ENCODE data around the gene USP46. TPM values are rescaled to one million over a fixed set of nuclear protein-coding genes. Genes with fewer than 3 reads are reported as not detected.

USP46 gene
- total RNA-seq, 3 donors from 2014 or later (not counting 1 experiment from before 2014, with no cell fraction given), result 7.8 to 11.7 (median 10.3) TPM

DNA sequence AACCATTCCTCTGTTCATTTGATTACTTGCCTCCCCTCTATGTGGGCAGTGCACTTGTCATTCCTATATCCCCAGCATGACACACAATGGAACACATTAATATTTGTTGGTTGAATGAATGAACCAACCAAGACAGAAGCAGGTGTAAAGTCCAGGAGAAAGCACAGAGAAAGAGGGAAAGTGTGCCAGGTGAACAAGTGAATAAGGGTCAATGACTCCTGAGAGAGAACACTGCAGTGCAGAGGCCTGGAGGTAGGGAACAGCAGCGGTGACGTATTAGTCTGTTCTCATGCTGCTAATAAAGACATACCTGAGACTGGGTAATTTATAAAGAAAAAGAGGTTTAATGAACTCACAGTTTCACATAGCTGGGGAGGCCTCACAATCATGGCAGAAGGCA is 53.1 kb downstream of the USP46 start:
- no peaks in the 10 kb centered on the region for H3K27me3 Mint-ChIP-seq (ENCODE audit: low read depth in 2 of 2)
- no peaks in the 10 kb centered on the region for H3K27me3 ChIP-seq (ENCODE audit: control insufficient read depth, insufficient read depth, low read length)
- H3K4me1 ChIP-seq (ENCODE audit: control insufficient read depth, insufficient read depth, low read length), result no peaks in the 10 kb centered on the region
- H3K27ac ChIP-seq (ENCODE audit: low read length), result no peak overlapping the region
- H3K4me3 ChIP-seq (ENCODE audit: low read length), result no peak overlapping the region
- peaks cover 7% of the 10 kb centered on the region for H3K36me3 Mint-ChIP-seq
- WGBS (ENCODE audit: insufficient coverage), result 92% methylated on average over 2 of the region's 2 CpGs
- ATAC-seq, result no peak
- no peak overlapping the region for H3K27ac Mint-ChIP-seq
- no peaks in the 10 kb centered on the region for H3K9me3 Mint-ChIP-seq
- DNase-seq, result no peak
- intact Hi-C loops (cut with micrococcal nuclease), result no loop called here
- H3K36me3 ChIP-seq (ENCODE audit: control insufficient read depth, insufficient read depth, low read length), result peaks cover 6% of the 10 kb centered on the region
- no peak overlapping the region for H3K4me3 Mint-ChIP-seq
- no peaks in the 10 kb centered on the region for H3K9me3 ChIP-seq (ENCODE audit: control insufficient read depth, insufficient read depth, low read length)
- H3K4me1 Mint-ChIP-seq, result no peaks in the 10 kb centered on the region
- TF ChIP-seq, protein P1, sequence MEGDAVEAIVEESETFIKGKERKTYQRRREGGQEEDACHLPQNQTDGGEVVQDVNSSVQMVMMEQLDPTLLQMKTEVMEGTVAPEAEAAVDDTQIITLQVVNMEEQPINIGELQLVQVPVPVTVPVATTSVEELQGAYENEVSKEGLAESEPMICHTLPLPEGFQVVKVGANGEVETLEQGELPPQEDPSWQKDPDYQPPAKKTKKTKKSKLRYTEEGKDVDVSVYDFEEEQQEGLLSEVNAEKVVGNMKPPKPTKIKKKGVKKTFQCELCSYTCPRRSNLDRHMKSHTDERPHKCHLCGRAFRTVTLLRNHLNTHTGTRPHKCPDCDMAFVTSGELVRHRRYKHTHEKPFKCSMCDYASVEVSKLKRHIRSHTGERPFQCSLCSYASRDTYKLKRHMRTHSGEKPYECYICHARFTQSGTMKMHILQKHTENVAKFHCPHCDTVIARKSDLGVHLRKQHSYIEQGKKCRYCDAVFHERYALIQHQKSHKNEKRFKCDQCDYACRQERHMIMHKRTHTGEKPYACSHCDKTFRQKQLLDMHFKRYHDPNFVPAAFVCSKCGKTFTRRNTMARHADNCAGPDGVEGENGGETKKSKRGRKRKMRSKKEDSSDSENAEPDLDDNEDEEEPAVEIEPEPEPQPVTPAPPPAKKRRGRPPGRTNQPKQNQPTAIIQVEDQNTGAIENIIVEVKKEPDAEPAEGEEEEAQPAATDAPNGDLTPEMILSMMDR (IDR thresholded peaks at IDR 0.05), result no peak

DNA sequence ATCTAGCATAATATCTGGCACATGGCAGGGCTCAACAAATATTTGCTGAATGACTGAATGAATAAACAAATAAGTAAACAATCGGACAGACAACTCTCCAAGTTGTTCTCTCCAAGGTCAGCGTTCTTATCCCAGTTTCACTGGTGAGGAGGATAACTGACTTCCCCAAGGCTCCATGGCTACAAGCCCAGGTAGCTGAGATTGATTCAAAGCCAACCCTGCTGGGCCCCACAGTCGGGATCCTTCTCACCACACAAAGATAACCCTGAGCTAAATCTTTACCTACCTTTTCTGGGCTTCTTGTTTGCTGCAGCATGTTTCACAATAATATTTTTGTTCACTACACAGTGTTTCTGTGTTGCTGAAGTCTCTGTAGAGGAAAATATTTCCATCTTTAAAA is 54.9 kb downstream of the USP46 start:
- Histone ChIP-seq H3K36me3 (ENCODE audit: control insufficient read depth, insufficient read depth, low read length) (peaks cover 6% of the 10 kb centered on the region), H3K4me3 (ENCODE audit: low read length) (no peak overlapping the region), H3K4me1 (ENCODE audit: control insufficient read depth, insufficient read depth, low read length) (no peaks in the 10 kb centered on the region), H3K9me3 (ENCODE audit: control insufficient read depth, insufficient read depth, low read length) (no peaks in the 10 kb centered on the region), H3K27me3 (ENCODE audit: control insufficient read depth, insufficient read depth, low read length) (no peaks in the 10 kb centered on the region), H3K27ac (ENCODE audit: low read length) (no peak overlapping the region)
- intact Hi-C loops (cut with micrococcal nuclease), result no loop called here
- no peaks in the 10 kb centered on the region for H3K9me3 Mint-ChIP-seq
- H3K4me3 Mint-ChIP-seq, result no peak overlapping the region
- ATAC-seq (no peak), DNase-seq (no peak)
- no peaks in the 10 kb centered on the region for H3K4me1 Mint-ChIP-seq
- H3K27ac Mint-ChIP-seq, result no peak overlapping the region
- WGBS (ENCODE audit: insufficient coverage), result 96% methylated on average over 3 of the region's 3 CpGs
- H3K27me3 Mint-ChIP-seq (ENCODE audit: low read depth in 2 of 2), result no peaks in the 10 kb centered on the region
- TF ChIP-seq, protein P1 (IDR thresholded peaks at IDR 0.05), result no peak
- H3K36me3 Mint-ChIP-seq, result peaks cover 7% of the 10 kb centered on the region

- peaks cover 0 to 4% of the 10 kb centered on the region in 2 donors for H3K4me1 Mint-ChIP-seq
- H3K4me3 Mint-ChIP-seq, result no peak overlapping the region
- intact Hi-C loops (cut with micrococcal nuclease), result no loop called here
- WGBS (ENCODE audit: insufficient coverage), result 100% methylated on average over 3 of the region's 3 CpGs
- ATAC-seq (no peak), DNase-seq (no peak)
- no peak overlapping the region for H3K27ac Mint-ChIP-seq
- TF ChIP-seq, protein P1 (IDR thresholded peaks at IDR 0.05), result no peak
- no peaks in the 10 kb centered on the region for H3K9me3 Mint-ChIP-seq
- Histone ChIP-seq H3K27ac (ENCODE audit: low read length) (no peak overlapping the region), H3K4me3 (ENCODE audit: low read length) (no peak overlapping the region), H3K36me3 (ENCODE audit: control insufficient read depth, insufficient read depth, low read length) (peaks cover 12% of the 10 kb centered on the region), H3K9me3 (ENCODE audit: control insufficient read depth, insufficient read depth, low read length) (no peaks in the 10 kb centered on the region), H3K4me1 (ENCODE audit: control insufficient read depth, insufficient read depth, low read length) (no peaks in the 10 kb centered on the region), H3K27me3 (ENCODE audit: control insufficient read depth, insufficient read depth, low read length) (no peaks in the 10 kb centered on the region)
- no peaks in the 10 kb centered on the region for H3K36me3 Mint-ChIP-seq
- H3K27me3 Mint-ChIP-seq (ENCODE audit: low read depth in 2 of 2), result no peaks in the 10 kb centered on the region
These were observed 58.8 kb downstream of the USP46 start for GRCh38 chr4:52600275-52600674.

DNA sequence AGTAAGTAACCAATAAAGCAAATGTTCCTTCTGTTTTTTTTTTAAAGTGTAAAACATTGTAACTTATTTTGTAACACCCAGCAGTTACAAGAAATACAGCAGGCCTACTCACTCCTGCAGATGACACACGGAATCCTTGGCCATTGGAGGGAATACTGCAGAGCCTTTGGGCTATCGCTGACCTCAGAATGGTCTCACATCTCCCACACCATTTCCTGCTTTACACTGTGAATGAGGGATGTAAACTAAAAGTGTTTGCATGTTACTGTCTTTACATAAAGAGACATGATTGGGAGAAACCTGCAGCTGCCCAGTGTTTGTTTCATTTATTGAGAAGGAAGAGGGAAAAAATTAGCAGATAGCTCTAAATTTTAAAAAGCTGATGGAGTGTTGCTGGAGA is 64.1 kb downstream of the USP46 start:
- Mint-ChIP-seq H3K27me3 (ENCODE audit: low read depth in 2 of 2) (no peaks in the 10 kb centered on the region), H3K9me3 (no peaks in the 10 kb centered on the region), H3K36me3 (no peaks in the 10 kb centered on the region), H3K4me1 (peaks cover 0 to 4% of the 10 kb centered on the region in 2 donors), H3K27ac (no peak overlapping the region), H3K4me3 (no peak overlapping the region)
- no peak overlapping the region for H3K4me3 ChIP-seq (ENCODE audit: low read length)
- H3K27ac ChIP-seq (ENCODE audit: low read length), result no peak overlapping the region
- H3K36me3 ChIP-seq (ENCODE audit: control insufficient read depth, insufficient read depth, low read length), result peaks cover 10% of the 10 kb centered on the region
- intact Hi-C loops (cut with micrococcal nuclease), result no loop called here
- WGBS (ENCODE audit: insufficient coverage), result 91% methylated on average over 1 of the region's 2 CpGs
- H3K4me1 ChIP-seq (ENCODE audit: control insufficient read depth, insufficient read depth, low read length), result no peaks in the 10 kb centered on the region
- no peak for ATAC-seq
- H3K9me3 ChIP-seq (ENCODE audit: control insufficient read depth, insufficient read depth, low read length), result no peaks in the 10 kb centered on the region
- no peaks in the 10 kb centered on the region for H3K27me3 ChIP-seq (ENCODE audit: control insufficient read depth, insufficient read depth, low read length)
- TF ChIP-seq, protein P1 (IDR thresholded peaks at IDR 0.05), result no peak
- no peak for DNase-seq

All from natural killer cell (primary cell).